Liver (tissue), 9 donors: Measurements from ENCODE around the gene YIPF3. TPM values are rescaled to one million over a fixed set of nuclear protein-coding genes. Genes with fewer than 3 reads are reported as not detected.

Experiments used
- DNase-seq: peaks from one replicate; pipeline ENCODE4 v3.0.0-alpha.2; 2017; ENCODE audit warnings: low spot score
- H3K27ac ChIP-seq, 2 donors: one replicate each; pipeline ENCODE4 v1.7.0; 2013; ENCODE audit warnings: inconsistent platforms in 2 of 2, low read length in 2 of 2, control low read depth in 1 of 2, low read depth in 1 of 2, mild to moderate bottlenecking in 1 of 2
- H3K27me3 ChIP-seq, 4 donors: one replicate each; pipeline versions ENCODE4 v1.6.1 to v1.7.0; 2013; ENCODE audit warnings: low read length in 3 of 4, inconsistent platforms in 1 of 4, mild to moderate bottlenecking in 1 of 4, moderate library complexity in 1 of 4; ENCODE audit not compliant: control insufficient read depth in 4 of 4, insufficient read depth in 4 of 4
- H3K36me3 ChIP-seq, 4 donors: one replicate each; pipeline versions ENCODE4 v1.6.1 to v1.7.0; 2013; ENCODE audit warnings: low read length in 3 of 4, mild to moderate bottlenecking in 3 of 4, low read depth in 1 of 4, moderate library complexity in 1 of 4; ENCODE audit not compliant: control insufficient read depth in 4 of 4, insufficient read depth in 3 of 4
- H3K4me1 ChIP-seq, 4 donors: one replicate each; pipeline versions ENCODE4 v1.6.1 to v1.7.0; 2013; ENCODE audit warnings: low read length in 3 of 4, mild to moderate bottlenecking in 3 of 4, moderate library complexity in 1 of 4; ENCODE audit not compliant: control insufficient read depth in 4 of 4, insufficient read depth in 4 of 4
- H3K4me3 ChIP-seq, 3 donors: one replicate each; pipeline versions ENCODE4 v1.6.1 to v1.7.0; 2013; ENCODE audit warnings: low read length in 3 of 3, control low read depth in 1 of 3, low read depth in 1 of 3, mild to moderate bottlenecking in 1 of 3
- H3K9ac ChIP-seq, 2 donors: one replicate each; pipeline ENCODE4 v1.7.0; 2013; ENCODE audit warnings: low read length in 2 of 2, mild to moderate bottlenecking in 2 of 2, moderate library complexity in 2 of 2, control low read depth in 1 of 2, low read depth in 1 of 2
- H3K9me3 ChIP-seq, 4 donors: one replicate each; pipeline versions ENCODE4 v1.6.1 to v1.7.0; 2013; ENCODE audit warnings: low read length in 3 of 4; ENCODE audit not compliant: control insufficient read depth in 4 of 4
- EGR1 ChIP-seq, 2 donors: IDR thresholded peaks; 2 replicates each; pipeline ENCODE4 v1.6.1; 2016 to 2018; ENCODE audit warnings: antibody characterized with exemption in 2 of 2, low read depth in 2 of 2
- FOXA1 ChIP-seq: IDR thresholded peaks from 2 replicates; pipeline ENCODE4 v1.6.1; 2016; ENCODE audit warnings: antibody characterized with exemption
- GABPA ChIP-seq, 2 donors: IDR thresholded peaks in 1 of 2; conservative IDR thresholded peaks in 1 of 2; 2 replicates each; pipeline ENCODE4 v1.6.1; 2016; ENCODE audit warnings: antibody characterized with exemption in 2 of 2, mild to moderate bottlenecking in 1 of 2, moderate library complexity in 1 of 2
- HNF4A ChIP-seq, 2 donors: conservative IDR thresholded peaks; 2 replicates each; pipeline ENCODE4 v1.6.1; 2016; ENCODE audit warnings: antibody characterized with exemption in 2 of 2, mild to moderate bottlenecking in 2 of 2
- HNF4G ChIP-seq: IDR thresholded peaks from 2 replicates; pipeline ENCODE4 v1.6.1; 2016; ENCODE audit warnings: antibody characterized with exemption
- JUND ChIP-seq, 2 donors: IDR thresholded peaks; 2 replicates each; pipeline ENCODE4 v1.6.1; 2016; ENCODE audit warnings: antibody characterized with exemption in 2 of 2
- NR2F2 ChIP-seq: IDR thresholded peaks from 2 replicates; pipeline ENCODE4 v1.6.1; 2016; ENCODE audit warnings: antibody characterized with exemption
- RAD21 ChIP-seq, 2 donors: IDR thresholded peaks; 2 replicates each; pipeline ENCODE4 v1.6.1; 2016; ENCODE audit warnings: antibody characterized with exemption in 2 of 2, mild to moderate bottlenecking in 2 of 2
- RXRA ChIP-seq, 2 donors: IDR thresholded peaks; 2 replicates each; pipeline ENCODE4 v1.6.1; 2017 to 2018; ENCODE audit warnings: antibody characterized with exemption in 2 of 2, mild to moderate bottlenecking in 1 of 2
- SP1 ChIP-seq: IDR thresholded peaks from 2 replicates; pipeline ENCODE4 v1.6.1; 2018; ENCODE audit warnings: antibody characterized with exemption, mild to moderate bottlenecking
- TAF1 ChIP-seq: conservative IDR thresholded peaks from 2 replicates; pipeline ENCODE4 v1.6.1; 2016; ENCODE audit warnings: antibody characterized with exemption, mild to moderate bottlenecking
- YY1 ChIP-seq: IDR thresholded peaks from 2 replicates; pipeline ENCODE4 v1.6.1; 2016; ENCODE audit warnings: antibody characterized with exemption, mild to moderate bottlenecking
- WGBS: extraction: QIAGEN DNeasy Blood & Tissue Kit; methylation state at CpG from one replicate; pipeline ENCODE4 v1.1.7; 2013; 5-methylcytosine and 5-hydroxymethylcytosine counted together
- polyA plus RNA-seq, 2 donors: library from polyadenylated mRNA; stranded (reverse) in 1 of 2; unstranded in 1 of 2; fragments of 200-250 nt in 1 of 2; fragments of >200 nt in 1 of 2; fragmentation: Nextera tagmentation in 1 of 2; extraction: Ambion mirVana in 1 of 2; gene quantifications; one replicate each; pipeline versions ENCODE4 v1.2.1 to v1.2.3, GENCODE V29; 2013 to 2015
- total RNA-seq, 2 donors: library from RNA; depleted of rRNA; stranded (reverse); fragments of >200 nt; gene quantifications; one replicate each; pipeline ENCODE4 v1.2.3, GENCODE V29; 2014
- TF ChIP-seq, protein P1 (sequence below): IDR thresholded peaks from 2 replicates; pipeline ENCODE4 v1.6.1; 2016; ENCODE audit warnings: antibody characterized with exemption, mild to moderate bottlenecking
- TF ChIP-seq, protein P2 (sequence below): IDR thresholded peaks from 2 replicates; pipeline ENCODE4 v1.6.1; 2016; ENCODE audit warnings: antibody characterized with exemption
- TF ChIP-seq, protein P3 (sequence below): fragments of 150-350 bp; IDR thresholded peaks from 2 replicates; pipeline ENCODE4 v1.5.1; 2017; ENCODE audit warnings: improper control_type of control experiment, low read depth, low read length; ENCODE audit not compliant: missing input control
- TF ChIP-seq, protein P4 (sequence below): IDR thresholded peaks from 2 replicates; pipeline ENCODE4 v1.6.1; 2016; ENCODE audit warnings: antibody characterized with exemption
- donor health status: healthy.
- donor health status: healthy.
- donor health status: healthy.
- donor health status: healthy.
- donor health status: healthy.

YIPF3 gene
- total and polyA plus RNA-seq, 4 donors: 43.8 to 91.9 (median 61.6) TPM

DNA sequence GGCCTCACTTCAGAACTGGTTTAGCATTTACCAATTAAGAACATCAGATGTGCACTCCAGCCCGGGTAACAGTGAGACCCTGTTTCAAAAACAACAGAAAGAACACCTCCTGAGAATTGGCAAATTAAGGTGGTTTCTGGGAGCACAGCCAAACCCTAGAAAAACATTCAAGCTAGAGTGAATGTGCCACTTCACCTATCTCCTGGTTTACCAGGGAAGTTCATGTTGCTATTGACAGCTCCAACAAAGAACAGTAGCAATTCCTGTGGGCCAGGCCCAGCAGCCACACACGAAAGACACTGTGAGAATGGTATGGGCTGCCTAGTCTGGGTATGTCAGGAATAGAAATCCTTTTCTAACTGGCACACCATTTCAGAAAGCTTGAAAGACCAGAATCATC lies 5.1 kb upstream of the YIPF3 start:
- no peak overlapping the region for H3K4me3 ChIP-seq
- H3K27me3 ChIP-seq: no peaks in the 10 kb centered on the region
- H3K9me3 ChIP-seq: no peaks in the 10 kb centered on the region
- H3K36me3 ChIP-seq: peaks cover 16 to 68% (median 54%) of the 10 kb centered on the region in 4 donors
- WGBS: 84% methylated on average over 2 of the region's 2 CpGs
- peaks cover 4 to 15% (median 11%) of the 10 kb centered on the region in 4 donors for H3K4me1 ChIP-seq
- DNase-seq: no peak
- H3K27ac ChIP-seq: no peak overlapping the region
- TF ChIP-seq FOXA1 (no peak), GABPA (IDR thresholded peaks at IDR 0.05 in 1 of 2, conservative IDR thresholded peaks at IDR 0.05 in 1 of 2) (no peak), TAF1 (no peak), HNF4A (conservative IDR thresholded peaks at IDR 0.05) (no peak), JUND (IDR thresholded peaks at IDR 0.05) (no peak), SP1 (no peak), EGR1 (IDR thresholded peaks at IDR 0.05; ENCODE audit: low read depth in 2 of 2) (no peak), RAD21 (IDR thresholded peaks at IDR 0.05) (no peak), NR2F2 (no peak), HNF4G (no peak), RXRA (IDR thresholded peaks at IDR 0.05) (no peak), YY1 (no peak)
- TF ChIP-seq, protein P1, sequence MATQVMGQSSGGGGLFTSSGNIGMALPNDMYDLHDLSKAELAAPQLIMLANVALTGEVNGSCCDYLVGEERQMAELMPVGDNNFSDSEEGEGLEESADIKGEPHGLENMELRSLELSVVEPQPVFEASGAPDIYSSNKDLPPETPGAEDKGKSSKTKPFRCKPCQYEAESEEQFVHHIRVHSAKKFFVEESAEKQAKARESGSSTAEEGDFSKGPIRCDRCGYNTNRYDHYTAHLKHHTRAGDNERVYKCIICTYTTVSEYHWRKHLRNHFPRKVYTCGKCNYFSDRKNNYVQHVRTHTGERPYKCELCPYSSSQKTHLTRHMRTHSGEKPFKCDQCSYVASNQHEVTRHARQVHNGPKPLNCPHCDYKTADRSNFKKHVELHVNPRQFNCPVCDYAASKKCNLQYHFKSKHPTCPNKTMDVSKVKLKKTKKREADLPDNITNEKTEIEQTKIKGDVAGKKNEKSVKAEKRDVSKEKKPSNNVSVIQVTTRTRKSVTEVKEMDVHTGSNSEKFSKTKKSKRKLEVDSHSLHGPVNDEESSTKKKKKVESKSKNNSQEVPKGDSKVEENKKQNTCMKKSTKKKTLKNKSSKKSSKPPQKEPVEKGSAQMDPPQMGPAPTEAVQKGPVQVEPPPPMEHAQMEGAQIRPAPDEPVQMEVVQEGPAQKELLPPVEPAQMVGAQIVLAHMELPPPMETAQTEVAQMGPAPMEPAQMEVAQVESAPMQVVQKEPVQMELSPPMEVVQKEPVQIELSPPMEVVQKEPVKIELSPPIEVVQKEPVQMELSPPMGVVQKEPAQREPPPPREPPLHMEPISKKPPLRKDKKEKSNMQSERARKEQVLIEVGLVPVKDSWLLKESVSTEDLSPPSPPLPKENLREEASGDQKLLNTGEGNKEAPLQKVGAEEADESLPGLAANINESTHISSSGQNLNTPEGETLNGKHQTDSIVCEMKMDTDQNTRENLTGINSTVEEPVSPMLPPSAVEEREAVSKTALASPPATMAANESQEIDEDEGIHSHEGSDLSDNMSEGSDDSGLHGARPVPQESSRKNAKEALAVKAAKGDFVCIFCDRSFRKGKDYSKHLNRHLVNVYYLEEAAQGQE: no peak
- TF ChIP-seq, protein P2, sequence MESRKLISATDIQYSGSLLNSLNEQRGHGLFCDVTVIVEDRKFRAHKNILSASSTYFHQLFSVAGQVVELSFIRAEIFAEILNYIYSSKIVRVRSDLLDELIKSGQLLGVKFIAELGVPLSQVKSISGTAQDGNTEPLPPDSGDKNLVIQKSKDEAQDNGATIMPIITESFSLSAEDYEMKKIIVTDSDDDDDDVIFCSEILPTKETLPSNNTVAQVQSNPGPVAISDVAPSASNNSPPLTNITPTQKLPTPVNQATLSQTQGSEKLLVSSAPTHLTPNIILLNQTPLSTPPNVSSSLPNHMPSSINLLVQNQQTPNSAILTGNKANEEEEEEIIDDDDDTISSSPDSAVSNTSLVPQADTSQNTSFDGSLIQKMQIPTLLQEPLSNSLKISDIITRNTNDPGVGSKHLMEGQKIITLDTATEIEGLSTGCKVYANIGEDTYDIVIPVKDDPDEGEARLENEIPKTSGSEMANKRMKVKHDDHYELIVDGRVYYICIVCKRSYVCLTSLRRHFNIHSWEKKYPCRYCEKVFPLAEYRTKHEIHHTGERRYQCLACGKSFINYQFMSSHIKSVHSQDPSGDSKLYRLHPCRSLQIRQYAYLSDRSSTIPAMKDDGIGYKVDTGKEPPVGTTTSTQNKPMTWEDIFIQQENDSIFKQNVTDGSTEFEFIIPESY: no peak
- TF ChIP-seq, protein P3, sequence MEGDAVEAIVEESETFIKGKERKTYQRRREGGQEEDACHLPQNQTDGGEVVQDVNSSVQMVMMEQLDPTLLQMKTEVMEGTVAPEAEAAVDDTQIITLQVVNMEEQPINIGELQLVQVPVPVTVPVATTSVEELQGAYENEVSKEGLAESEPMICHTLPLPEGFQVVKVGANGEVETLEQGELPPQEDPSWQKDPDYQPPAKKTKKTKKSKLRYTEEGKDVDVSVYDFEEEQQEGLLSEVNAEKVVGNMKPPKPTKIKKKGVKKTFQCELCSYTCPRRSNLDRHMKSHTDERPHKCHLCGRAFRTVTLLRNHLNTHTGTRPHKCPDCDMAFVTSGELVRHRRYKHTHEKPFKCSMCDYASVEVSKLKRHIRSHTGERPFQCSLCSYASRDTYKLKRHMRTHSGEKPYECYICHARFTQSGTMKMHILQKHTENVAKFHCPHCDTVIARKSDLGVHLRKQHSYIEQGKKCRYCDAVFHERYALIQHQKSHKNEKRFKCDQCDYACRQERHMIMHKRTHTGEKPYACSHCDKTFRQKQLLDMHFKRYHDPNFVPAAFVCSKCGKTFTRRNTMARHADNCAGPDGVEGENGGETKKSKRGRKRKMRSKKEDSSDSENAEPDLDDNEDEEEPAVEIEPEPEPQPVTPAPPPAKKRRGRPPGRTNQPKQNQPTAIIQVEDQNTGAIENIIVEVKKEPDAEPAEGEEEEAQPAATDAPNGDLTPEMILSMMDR: no peak
- TF ChIP-seq, protein P4, sequence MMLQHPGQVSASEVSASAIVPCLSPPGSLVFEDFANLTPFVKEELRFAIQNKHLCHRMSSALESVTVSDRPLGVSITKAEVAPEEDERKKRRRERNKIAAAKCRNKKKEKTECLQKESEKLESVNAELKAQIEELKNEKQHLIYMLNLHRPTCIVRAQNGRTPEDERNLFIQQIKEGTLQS: no peak
- H3K9ac ChIP-seq: no peak overlapping the region

DNA sequence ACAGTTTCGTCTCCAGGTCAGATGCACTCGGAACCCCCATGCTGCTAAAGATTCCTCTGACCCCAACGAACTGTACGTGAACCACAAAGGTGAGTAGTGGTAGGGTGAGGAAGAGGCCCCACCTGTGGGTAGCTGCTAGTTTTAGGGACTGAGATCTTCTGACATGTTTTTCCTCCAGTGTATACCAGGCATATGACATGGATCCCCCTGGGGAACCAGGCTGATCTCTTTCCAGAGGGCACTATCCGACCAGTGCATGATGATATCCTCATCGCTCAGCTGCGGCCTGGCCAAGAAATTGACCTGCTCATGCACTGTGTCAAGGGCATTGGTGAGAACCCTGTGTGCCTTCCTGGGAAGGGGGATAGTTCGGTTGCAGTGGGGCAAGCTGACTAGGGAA lies 3.4 kb upstream of the YIPF3 start:
- Histone ChIP-seq H3K27ac (no peak overlapping the region), H3K36me3 (peaks cover 12 to 52% (median 40%) of the 10 kb centered on the region in 4 donors), H3K27me3 (no peaks in the 10 kb centered on the region), H3K4me1 (peaks cover 6 to 29% (median 21%) of the 10 kb centered on the region in 4 donors), H3K9me3 (no peaks in the 10 kb centered on the region), H3K4me3 (no peak overlapping the region), H3K9ac (no peak overlapping the region)
- 94% methylated on average over 8 of the region's 8 CpGs for WGBS
- TF ChIP-seq, protein P4: no peak
- TF ChIP-seq YY1: no peak
- no peak for DNase-seq
